PC-3 (cell line): ENCODE data around the gene CHMP4B.

ENCODE experiments used
- EZH2phosphoT487 ChIP-seq: fragments of 300-600 bp; sonication (generic); IDR thresholded peaks from 2 replicates; pipeline ENCODE4 v1.6.1; 2018; ENCODE audit warnings: mild to moderate bottlenecking, antibody characterized with exemption, low read length, borderline replicate concordance
- TF ChIP-seq, protein P1 (sequence below): fragments of 300-600 bp; sonication (generic); conservative IDR thresholded peaks from 2 replicates; pipeline ENCODE4 v1.5.1; 2017; ENCODE audit warnings: antibody characterized with exemption, low read depth, mild to moderate bottlenecking, low read length

DNA sequence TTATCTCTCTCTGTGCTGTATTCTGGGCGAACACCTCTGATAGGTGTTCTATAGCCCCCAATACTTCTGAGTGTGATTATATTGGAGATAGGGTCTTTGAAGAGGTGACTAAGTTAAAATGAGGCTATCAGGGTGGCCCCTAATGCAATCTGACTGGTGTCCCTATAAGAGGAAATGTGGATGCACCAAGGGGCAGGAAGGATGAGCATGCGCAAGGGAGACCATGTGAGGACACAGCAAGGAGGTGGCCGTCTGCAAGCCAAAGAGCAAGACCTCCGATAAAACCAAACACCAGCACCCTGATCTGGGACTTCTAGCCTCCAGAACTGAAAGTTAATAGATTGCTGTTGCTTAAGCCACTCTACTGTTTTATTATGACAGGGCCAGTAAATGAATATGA, 69.2 kb downstream of the CHMP4B start:
- TF ChIP-seq EZH2phosphoT487: no peak
- TF ChIP-seq, protein P1, sequence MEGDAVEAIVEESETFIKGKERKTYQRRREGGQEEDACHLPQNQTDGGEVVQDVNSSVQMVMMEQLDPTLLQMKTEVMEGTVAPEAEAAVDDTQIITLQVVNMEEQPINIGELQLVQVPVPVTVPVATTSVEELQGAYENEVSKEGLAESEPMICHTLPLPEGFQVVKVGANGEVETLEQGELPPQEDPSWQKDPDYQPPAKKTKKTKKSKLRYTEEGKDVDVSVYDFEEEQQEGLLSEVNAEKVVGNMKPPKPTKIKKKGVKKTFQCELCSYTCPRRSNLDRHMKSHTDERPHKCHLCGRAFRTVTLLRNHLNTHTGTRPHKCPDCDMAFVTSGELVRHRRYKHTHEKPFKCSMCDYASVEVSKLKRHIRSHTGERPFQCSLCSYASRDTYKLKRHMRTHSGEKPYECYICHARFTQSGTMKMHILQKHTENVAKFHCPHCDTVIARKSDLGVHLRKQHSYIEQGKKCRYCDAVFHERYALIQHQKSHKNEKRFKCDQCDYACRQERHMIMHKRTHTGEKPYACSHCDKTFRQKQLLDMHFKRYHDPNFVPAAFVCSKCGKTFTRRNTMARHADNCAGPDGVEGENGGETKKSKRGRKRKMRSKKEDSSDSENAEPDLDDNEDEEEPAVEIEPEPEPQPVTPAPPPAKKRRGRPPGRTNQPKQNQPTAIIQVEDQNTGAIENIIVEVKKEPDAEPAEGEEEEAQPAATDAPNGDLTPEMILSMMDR: no peak
